GM19239 (cell line): Measurements from ENCODE around the gene CEACAM1.
A peak's percentile ranks its signal among the peaks of the same experiment; 100 is the strongest.
"Not testable (repeated sequence)": the region's sequence is repeated elsewhere in the genome, so short reads cannot be mapped to it uniquely, and the experiment has no call there.

ENCODE experiments used
- DNase-seq: peaks from one replicate; pipeline ENCODE4 v3.0.0; 2011; ENCODE audit warnings: low spot score; ENCODE audit not compliant: insufficient read length
- FAIRE-seq: peaks from 2 replicates; lab custom pipeline; 2011; peaks lifted over from hg19 to GRCh38; lab: Jason Lieb, UNC

CEACAM1 gene

DNA sequence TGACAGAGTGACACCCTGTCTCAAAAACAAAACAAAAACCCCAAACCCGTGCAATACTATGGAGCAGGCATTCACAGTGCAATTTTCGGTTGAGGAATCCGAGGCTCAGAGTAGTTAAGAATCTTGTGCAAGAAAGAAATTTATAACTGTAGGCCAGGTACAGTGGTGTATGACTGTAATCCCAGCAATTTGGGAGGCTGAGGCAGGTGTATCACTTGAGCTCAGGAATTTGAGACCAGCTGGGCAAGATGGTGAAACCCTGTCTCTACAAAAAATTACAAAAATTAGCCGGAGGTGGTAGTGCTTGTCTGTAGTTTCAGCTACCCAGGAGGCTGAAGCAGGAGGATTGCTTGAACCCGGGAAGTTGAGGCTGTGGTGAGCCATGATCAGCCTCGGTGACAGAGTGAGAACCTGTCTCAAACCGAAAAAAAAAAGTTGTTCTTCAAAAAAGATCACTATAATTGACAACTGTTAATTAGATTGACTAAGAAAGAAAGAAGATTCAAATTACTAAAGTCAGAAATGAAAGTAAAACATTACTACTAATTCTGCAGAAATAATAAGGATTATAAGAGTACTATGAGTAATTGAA lies 12.9 kb downstream of the CEACAM1 start:
- DNase-seq = no peak

DNA sequence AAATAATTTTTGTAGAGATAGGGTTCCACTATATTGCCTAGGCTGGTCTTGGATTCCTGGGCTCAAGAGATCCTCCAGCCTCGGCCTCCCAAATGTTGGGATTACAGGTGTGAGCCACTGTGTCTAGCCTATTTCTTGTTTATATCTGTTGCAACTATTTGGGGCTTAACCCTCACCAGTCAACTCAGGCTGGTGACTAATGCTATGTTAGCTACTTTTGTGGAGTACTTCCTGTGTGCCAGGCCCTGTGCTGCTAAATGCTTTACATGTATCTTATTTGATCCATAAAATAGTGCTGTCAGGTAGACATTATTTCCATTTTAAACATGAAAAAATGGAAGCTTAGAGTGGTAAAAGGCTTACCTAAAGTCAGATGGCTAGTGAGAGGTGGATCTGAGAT lies 13.8 kb downstream of the CEACAM1 start:
- FAIRE-seq (no peak), DNase-seq (no peak)

More for the DNA sequence above, 12.9 kb downstream of the CEACAM1 start:
- no peak for FAIRE-seq

DNA sequence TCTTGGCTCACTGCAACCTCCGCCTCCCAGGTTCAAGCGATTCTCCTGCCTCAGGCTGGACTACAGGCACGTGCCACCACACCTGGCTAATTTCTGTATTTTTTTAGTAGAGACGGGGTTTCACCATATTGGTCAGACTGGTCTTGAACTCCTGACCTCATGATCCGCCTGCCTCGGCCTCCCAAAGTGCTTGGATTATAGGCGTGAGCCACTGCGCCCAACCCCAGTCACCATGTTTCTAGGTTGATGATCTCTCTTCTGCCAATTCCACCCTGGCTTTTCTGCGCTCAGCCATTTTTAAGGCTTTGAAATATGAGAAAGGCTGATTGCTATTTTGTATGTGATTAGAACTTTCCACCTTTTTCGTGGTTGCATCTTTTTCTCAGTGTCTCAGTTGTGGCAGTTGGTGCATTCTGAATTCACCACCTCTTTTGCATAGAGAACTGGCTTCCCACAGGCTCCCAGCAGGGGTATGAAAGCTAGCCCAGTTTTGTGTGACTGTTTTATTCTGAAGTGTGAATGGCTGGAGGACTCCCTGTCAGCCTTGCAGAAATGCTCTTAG lies 15.5 kb downstream of the CEACAM1 start:
- peak; percentile 97 for FAIRE-seq
- peak; percentile 53 for DNase-seq

DNA sequence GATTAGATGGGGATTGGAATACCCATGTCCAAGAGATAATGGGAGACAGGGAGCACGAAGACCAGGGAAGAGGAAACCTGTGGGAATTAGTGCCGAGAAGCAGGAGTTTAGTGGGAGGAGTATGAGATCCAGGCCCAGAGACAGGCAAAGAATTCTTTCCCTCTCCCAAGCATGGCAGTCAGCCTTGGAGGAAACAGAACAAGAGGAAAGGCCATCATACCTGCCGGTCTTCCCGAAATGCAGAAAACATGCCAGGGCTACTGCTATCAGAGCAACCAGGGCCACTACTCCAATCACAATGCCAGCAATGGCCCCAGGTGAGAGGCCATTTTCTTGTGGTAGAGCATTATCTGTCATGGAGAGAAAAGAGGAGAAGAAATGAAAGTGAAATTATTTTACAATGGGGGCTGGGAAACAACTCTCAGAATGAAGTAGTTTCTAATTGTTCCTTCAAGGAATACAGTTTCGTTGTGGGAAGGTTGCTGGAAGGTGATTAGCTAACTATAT lies 16.1 kb downstream of the CEACAM1 start:
- FAIRE-seq (peak; percentile 59), DNase-seq (no peak)

DNA sequence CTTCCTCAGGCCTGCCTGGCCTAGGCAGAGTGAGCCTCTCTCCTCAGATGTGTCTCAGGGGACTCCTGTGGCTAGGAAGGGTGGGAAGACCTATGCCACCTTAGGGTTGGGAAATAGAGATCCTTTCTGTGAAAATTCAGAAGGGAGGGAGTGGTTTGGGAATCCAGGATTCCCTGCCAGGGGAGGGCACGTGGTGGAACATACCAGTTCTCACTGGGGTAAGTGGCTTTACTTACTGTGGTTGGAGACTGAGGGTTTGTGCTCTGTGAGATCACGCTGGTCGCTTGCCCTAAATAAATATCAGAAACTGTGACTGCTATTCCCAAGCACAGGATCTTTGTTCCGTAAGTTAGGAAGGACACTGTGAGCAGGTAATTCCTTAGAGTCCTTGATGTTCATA lies 16.9 kb downstream of the CEACAM1 start:
- no peak for DNase-seq
- FAIRE-seq = no peak

DNA sequence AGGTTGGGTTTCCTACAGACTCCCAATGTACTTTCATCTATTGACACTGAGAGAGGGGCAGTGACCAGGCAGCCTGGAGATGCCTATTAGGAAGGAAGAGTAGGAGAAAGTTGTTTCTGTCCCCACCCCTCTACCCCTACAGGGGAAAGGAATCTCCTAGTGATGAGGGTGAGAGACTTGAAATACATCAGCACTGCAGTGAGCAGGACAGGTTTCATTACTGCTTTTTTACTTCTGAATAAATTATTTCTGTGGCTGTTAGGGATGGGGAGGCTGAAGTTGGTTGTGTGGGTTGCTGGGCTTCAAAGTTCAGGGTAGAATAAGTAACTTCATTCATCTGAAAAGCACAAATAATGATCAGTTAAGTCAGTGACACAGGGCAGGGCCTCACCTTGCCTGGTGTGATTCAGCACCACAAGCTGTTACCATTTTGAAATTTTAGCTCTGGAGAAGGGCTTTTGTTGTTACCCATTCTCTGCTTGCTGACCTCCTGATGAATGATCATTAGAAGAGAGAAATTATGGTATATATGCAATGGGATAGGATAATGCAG lies 19.3 kb downstream of the CEACAM1 start:
- no peak for DNase-seq
- FAIRE-seq = no peak

DNA sequence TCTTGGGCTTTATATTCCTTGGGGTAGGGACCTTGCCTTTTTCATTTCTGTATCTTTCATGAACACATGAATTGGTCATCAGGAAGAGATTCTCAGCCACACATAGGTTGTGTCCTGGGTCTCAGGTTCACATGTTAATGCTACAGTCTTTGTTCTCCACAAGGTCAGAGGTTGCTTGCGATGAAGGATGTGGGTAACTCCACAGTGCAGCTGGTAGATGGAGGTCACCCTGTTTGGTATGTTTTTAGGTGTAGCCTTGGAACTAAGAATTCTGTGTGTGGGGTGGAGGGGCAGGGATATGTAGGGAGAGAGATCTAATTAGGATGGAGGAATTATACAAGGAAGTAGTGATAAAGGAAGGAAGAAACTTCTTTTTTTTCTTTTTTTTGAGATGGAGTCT lies 23.2 kb downstream of the CEACAM1 start:
- DNase-seq (no peak), FAIRE-seq (no peak)

DNA sequence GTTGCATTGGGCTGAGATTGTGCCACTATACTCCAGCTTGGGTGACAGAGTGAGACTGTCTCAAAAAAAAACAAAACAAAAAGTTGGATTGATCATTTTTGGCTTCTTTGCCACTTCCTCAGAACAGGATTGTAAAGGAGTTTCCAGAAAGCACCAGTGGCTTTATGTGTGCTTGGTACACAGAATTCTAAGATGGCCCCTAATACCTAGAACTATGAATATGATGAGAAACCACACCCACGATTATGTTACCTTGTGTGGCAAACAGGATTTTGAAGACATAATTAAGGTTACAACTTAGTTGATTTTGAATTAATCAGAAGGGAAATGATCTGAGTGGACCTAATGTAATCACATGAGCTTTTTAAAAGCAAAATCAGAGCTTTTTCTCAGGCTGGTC lies 26.5 kb downstream of the CEACAM1 start:
- FAIRE-seq (no peak), DNase-seq (no peak)

DNA sequence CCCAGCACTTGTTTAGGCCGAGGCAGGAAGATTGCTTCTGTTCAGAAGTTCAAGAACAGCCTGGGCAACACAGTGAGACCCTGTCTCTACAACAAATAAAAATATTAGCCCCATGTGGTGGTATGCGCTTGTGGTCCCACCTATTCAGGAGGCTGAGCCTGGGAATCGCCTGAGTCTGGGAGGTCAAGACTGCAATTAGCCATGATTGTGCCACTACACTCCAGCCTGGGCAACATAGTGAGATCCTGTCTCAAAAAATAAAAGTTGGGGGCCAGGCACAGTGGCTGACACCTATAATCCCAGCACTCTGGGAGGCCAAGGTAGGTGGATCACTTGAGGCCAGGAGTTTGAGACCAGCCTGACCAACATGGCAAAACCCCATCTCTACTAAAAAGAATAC lies 27.0 kb downstream of the CEACAM1 start:
- FAIRE-seq, DNase-seq: not testable (repeated sequence)

DNA sequence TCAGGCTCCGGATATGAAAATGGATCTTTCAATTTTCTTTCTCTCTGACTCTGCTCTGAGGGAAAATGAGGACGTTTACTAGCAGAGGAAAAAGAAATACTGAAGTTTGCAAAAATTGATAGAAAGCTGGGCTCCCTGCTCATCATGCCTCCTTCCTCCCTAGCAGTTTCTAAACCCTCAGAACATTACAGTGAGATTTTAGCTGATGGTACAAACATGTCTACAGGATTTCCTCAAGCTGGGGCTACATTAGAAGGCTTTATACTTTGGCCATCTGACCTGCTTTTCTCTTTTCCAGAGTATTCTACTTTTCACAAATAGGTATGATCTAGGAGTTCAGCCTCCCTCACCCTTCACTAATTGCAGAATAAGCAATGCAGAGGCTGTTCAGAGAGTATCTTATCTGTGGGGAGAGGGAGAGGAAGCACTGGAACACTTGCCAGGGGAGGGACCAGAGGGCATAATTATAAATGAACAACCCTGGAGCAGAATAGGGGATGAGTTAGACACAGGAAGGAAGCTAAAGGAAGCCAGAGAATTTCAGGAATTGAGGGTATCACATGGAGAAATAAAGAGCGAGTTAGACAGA lies 30.0 kb downstream of the CEACAM1 start:
- DNase-seq (no peak), FAIRE-seq (peak; percentile 26)

DNA sequence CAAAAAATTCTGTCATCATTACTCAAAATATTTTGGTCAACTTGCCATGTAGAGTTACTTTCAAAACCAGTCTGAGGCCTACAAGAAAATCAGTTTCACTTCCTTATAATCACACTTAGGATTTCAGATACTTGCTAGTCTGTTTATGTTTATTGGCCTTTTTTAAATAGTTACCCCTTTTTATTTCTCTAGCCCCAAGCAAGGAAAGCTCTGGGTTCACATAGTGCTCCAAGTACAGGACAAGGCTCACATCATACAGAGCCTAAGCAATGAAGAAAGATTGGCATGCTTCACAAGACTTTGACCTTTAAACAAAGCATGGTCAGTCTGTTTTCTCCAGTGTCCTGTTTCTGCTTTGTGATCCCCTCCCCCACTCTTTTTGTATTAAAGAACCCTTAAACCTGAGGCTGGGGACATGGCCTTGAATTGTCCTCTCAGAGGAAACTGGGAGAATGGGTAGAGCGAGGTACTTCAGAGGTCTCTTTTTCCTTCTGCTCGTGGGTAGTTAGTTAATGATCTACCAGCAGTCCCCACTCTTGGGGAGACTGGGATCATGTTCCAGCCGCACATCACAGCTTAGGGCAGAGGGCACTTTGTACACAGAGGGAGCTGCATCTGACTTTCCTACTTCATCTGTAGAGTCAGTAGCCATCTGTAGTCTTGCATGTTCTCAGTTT lies 30.7 kb downstream of the CEACAM1 start:
- DNase-seq (no peak), FAIRE-seq (peak; percentile 97)

DNA sequence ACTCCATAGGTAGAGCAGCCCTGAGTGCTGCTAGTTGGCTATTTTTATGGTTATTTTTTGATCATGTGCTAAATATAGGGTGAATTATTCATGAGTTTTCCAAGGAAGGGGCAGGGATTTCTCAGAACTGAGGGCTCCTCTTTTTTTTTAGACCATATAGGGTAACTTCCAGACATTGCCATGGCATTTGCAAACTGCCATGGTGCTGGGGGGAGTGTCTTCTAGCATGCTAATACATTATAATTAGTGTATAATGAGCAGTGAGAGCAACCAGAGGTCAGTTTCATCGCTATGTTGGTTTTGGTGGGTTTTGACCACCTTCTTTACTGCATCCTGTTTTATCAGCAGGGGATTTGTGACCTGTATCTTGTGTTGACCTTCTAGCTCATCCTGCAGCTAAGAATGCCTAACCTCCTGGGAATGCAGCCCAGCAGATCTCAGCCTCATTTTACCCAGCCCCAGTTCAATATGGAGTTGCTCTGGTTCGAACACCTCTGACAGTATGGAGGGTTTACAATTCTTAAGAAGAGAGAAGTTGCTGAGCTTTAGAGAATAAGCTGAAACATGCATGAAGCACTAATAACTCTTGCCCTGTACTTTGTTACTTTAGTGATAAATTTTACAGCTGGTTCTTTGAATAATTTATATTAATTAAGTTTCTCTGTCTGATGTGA lies 31.7 kb downstream of the CEACAM1 start:
- FAIRE-seq (peak; percentile 53), DNase-seq (no peak)

DNA sequence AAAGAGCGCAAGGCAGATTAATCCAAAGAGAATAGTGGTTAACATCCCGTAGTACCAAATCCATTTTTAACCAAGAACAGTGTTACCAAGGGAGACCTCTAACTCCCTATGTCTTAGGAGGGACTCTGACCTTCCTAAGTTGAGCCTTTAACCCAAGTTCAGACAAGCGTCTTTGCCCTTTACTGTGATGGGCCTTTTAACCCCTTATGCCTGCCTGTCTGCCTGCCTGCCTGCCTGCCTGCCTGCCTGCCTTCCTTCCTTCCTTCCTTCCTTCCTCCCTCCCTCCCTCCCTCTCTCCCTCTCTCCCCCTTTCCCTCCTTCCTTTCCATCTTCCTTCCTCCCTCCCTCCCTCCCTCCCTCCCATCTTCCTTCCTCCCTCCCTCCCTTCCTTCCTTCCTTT lies 32.6 kb downstream of the CEACAM1 start:
- DNase-seq = no peak
- no peak for FAIRE-seq

DNA sequence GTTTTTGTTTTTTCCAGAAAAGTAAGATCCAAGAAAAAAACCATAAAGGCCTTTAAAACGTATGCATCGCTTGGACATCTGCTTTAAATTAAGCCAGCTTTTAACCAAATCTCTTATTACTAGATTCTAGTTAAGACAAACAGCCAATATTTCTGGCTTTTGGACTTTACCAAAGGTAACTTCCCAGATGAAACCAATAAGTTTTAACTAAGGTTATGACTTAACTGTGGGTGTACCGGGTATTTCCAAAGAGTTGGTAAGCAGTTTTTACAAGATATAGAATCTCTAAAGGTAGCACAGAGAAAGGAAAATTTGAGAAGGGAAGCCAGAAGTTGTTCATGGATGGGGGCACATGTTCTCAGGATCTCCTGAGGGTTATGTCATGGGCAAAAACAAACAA lies 34.0 kb downstream of the CEACAM1 start:
- DNase-seq (no peak), FAIRE-seq (peak; percentile 42)

DNA sequence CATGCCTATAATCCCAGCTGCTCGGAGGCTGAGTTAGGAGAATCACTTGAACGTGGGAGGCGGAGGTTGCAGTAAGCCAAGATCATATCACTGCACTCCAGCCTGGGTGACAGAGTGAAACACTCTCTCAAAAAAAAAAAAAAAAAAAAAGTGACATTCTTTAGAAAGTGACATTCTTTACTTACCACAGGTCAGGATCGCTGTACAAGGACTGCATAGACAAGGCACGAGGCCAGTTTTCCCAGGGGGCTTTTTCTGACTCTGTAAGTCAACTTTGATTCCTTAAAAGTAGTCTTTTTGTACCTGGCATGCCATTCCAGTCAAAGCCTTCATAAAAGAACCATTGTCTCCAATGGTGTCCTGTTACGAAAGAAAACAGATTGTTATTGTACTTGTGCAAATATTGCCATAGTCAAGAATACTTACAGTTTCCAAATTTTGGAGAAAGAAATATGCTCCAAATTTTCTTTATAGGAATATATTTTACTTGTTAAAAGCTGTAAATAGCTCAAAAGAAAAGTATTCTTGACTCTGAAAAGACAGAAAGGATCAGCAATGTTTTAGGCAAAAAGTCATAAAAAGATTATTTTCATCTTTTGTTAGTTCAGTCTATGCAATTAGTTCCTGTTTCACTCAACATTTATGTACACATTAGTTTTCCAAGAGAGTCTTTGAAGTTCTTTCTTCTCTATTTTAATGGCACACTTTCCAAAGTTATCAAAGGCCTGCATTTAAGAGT lies 39.3 kb downstream of the CEACAM1 start:
- FAIRE-seq (no peak), DNase-seq (no peak)

DNA sequence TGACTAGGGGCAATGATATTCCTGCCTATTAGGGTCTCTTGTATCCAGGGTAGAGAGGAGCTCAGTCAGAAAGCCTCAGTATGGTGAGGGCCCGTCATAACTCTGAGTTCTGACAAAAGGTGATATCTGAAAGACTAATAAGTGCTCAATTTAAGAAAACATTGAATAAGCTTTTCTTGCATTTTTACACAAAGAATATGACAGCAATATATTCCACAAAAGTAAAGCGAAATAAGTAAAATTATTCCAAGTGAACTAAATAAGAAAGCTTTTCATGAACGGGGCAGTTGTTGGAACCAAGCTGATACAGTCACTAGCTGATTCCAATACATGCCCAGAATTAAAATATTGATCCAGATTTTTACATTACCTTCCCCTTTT lies 40.5 kb downstream of the CEACAM1 start:
- FAIRE-seq (no peak), DNase-seq (no peak)

DNA sequence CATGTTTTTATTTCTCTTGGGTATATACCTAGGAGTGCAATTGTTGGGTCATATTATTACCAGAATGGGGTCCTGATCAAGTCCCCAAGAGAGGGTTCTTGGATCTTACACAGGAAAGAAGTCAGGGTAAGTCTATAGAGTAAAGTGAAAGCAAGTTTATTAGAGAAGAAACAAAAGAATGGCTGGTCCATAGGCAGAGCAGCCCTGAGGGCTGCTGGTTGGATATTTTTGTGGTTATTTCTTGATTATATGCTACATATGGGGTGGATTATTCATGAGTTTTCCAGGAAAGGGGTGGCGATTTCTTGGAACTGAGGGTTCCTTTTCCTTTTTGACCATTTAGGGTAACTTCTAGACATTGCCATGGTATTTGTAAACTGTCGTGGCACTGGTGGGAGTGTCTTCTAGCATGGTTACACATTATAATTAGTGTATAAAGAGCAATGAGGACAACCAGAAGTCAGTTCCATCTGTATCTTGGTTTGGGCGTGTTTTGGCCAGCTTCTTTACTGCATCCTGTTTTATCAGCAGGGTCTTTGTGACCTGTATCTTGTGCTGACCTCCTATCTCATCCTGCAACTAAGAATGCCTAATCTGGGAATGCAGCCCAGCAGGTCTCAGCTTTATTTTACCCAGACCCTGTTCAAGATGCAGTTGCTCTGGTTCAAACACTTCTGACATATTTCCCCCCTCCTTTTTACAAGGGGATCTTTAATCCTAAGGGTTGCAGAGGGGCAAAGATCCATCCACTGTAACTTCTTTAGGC lies 41.1 kb downstream of the CEACAM1 start:
- no peak for FAIRE-seq
- DNase-seq = no peak

DNA sequence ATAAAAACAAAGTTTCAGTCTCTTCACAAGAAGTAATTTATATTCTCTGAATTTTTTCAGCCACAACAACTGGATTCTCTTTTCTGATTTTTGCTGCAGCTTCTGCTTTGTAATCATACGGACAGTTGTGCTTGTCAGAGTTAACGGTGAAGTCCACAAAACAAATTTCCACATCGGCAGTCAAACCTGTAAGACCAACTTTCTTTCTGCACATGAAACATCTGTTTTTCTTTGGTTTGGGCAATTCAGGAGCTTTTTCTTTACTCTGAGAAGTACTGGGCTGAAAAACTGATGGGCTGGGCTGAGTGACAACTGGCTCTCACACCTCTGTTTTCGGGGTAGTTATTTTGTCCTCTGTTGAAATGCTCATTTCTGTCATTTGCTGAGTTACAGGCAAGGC lies 43.2 kb downstream of the CEACAM1 start:
- peak; percentile 23 for FAIRE-seq
- not testable (repeated sequence) for DNase-seq
